GM23338 (cell line): ENCODE data around the gene TFF1. TPM values are rescaled to one million over a fixed set of nuclear protein-coding genes. Genes with fewer than 3 reads are reported as not detected.

Experiments used
- ATAC-seq: fragments of 200-7000 bp; cut with Tn5 transposase; 3 replicates; pipeline ENCODE4 v1.9.1; 2020
- DNase-seq: peaks from one replicate; pipeline ENCODE4 v3.0.0-alpha.2; 2015; ENCODE audit warnings: low spot score
- H2AFZ ChIP-seq: fragments of 200-600 bp; sonication (generic); 2 replicates; pipeline ENCODE4 v1.8.0; 2016; ENCODE audit warnings: antibody characterized with exemption, mild to moderate bottlenecking, moderate library complexity
- H3F3A ChIP-seq: fragments of 200-600 bp; sonication (generic); replicated peaks from 2 replicates; pipeline ENCODE4 v1.8.0; 2017; ENCODE audit warnings: antibody characterized with exemption, mixed run types, low read depth
- H3K27ac ChIP-seq: fragments of 200-600 bp; sonication (generic); 2 replicates; pipeline ENCODE4 v1.6.1; 2016; ENCODE audit warnings: low read depth
- H3K27me3 ChIP-seq: fragments of 200-600 bp; sonication (generic); 2 replicates; pipeline ENCODE4 v1.8.0; 2016; ENCODE audit warnings: mild to moderate bottlenecking, mixed run types, moderate library complexity; ENCODE audit not compliant: insufficient read depth
- H3K36me3 ChIP-seq: fragments of 200-600 bp; sonication (generic); 2 replicates; pipeline ENCODE4 v1.8.0; 2016; ENCODE audit warnings: mild to moderate bottlenecking; ENCODE audit not compliant: insufficient read depth
- H3K4me1 ChIP-seq: fragments of 200-600 bp; sonication (generic); 2 replicates; pipeline ENCODE4 v1.8.0; 2016; ENCODE audit warnings: mild to moderate bottlenecking, moderate library complexity; ENCODE audit not compliant: insufficient read depth
- H3K4me2 ChIP-seq: fragments of 200-600 bp; sonication (generic); 2 replicates; pipeline ENCODE4 v1.7.1; 2017; ENCODE audit warnings: mixed run types
- H3K4me3 ChIP-seq: fragments of 200-600 bp; sonication (generic); 2 replicates; pipeline ENCODE4 v1.6.1; 2016; ENCODE audit warnings: mixed run types
- H3K79me2 ChIP-seq: fragments of 200-600 bp; sonication (generic); replicated peaks from 2 replicates; pipeline ENCODE4 v1.8.0; 2017; ENCODE audit warnings: mild to moderate bottlenecking; ENCODE audit not compliant: insufficient read depth
- H3K9me2 ChIP-seq: fragments of 200-600 bp; sonication (generic); 2 replicates; pipeline ENCODE4 v1.8.0; 2017; ENCODE audit not compliant: insufficient read depth
- H4K20me1 ChIP-seq: fragments of 200-600 bp; sonication (generic); replicated peaks from 2 replicates; pipeline ENCODE4 v1.8.0; 2017; ENCODE audit warnings: mild to moderate bottlenecking; ENCODE audit not compliant: insufficient read depth
- H3K27ac Mint-ChIP-seq: 2 replicates; pipeline ENCODE4 v1.8.0; 2020; ENCODE audit warnings: inconsistent platforms, mild to moderate bottlenecking, moderate library complexity, mixed read lengths
- H3K27me3 Mint-ChIP-seq: 3 replicates; pipeline ENCODE4 v1.8.0; 2022; ENCODE audit warnings: low read depth, mild to moderate bottlenecking, moderate library complexity, mixed read lengths, inconsistent platforms; ENCODE audit not compliant: insufficient read depth, poor library complexity
- H3K36me3 Mint-ChIP-seq: 3 replicates; pipeline ENCODE4 v1.8.0; 2021; ENCODE audit warnings: low read depth, mild to moderate bottlenecking, inconsistent platforms, moderate library complexity, mixed read lengths
- H3K4me1 Mint-ChIP-seq: 3 replicates; pipeline ENCODE4 v1.8.0; 2020; ENCODE audit warnings: mild to moderate bottlenecking, inconsistent platforms, mixed read lengths
- H3K4me3 Mint-ChIP-seq: 3 replicates; pipeline ENCODE4 v1.8.0; 2021; ENCODE audit warnings: moderate library complexity, mild to moderate bottlenecking, inconsistent platforms, mixed read lengths
- H3K9me3 Mint-ChIP-seq: 3 replicates; pipeline ENCODE4 v1.8.0; 2020; ENCODE audit warnings: moderate library complexity, mild to moderate bottlenecking, inconsistent platforms, mixed read lengths
- CREB1 ChIP-seq: fragments of 250-450 bp; sonication (Bioruptor Pico); IDR thresholded peaks from 2 replicates; pipeline ENCODE4 v1.5.0; 2020; ENCODE audit warnings: low read depth, mild to moderate bottlenecking, moderate library complexity
- ETS1 ChIP-seq: IDR thresholded peaks from 2 replicates; pipeline ENCODE4 v1.6.1; 2016; ENCODE audit warnings: antibody characterized with exemption
- EZH2 ChIP-seq: fragments of 200-600 bp; sonication (generic); IDR thresholded peaks from one replicate; pipeline ENCODE4 v1.8.0; 2017; ENCODE audit warnings: antibody characterized with exemption, mild to moderate bottlenecking, low read depth; ENCODE audit not compliant: unreplicated experiment
- EZH2phosphoT487 ChIP-seq: fragments of 200-600 bp; sonication (generic); IDR thresholded peaks from one replicate; pipeline ENCODE4 v1.8.1; 2018; ENCODE audit warnings: antibody characterized with exemption; ENCODE audit not compliant: unreplicated experiment
- JUNB ChIP-seq: IDR thresholded peaks from one replicate; pipeline ENCODE4 v1.6.1; 2016; ENCODE audit warnings: antibody characterized with exemption; ENCODE audit not compliant: unreplicated experiment
- NANOG ChIP-seq: IDR thresholded peaks from 2 replicates; pipeline ENCODE4 v1.6.1; 2016; ENCODE audit warnings: antibody characterized with exemption, borderline replicate concordance
- STAT1 ChIP-seq: IDR thresholded peaks from one replicate; pipeline ENCODE4 v1.6.1; 2016; ENCODE audit warnings: antibody characterized with exemption; ENCODE audit not compliant: unreplicated experiment
- ZNF114 ChIP-seq: fragments of 250-450 bp; sonication (Bioruptor Pico); IDR thresholded peaks from 2 replicates; pipeline ENCODE4 v1.5.0; 2020; ENCODE audit warnings: mild to moderate bottlenecking, moderate library complexity
- ZNF331 ChIP-seq: fragments of 250-450 bp; sonication (Bioruptor Pico); IDR thresholded peaks from 2 replicates; pipeline ENCODE4 v1.5.0; 2020; ENCODE audit warnings: low read depth, mild to moderate bottlenecking, moderate library complexity
- ZNF462 ChIP-seq: fragments of 250-450 bp; sonication (Bioruptor Pico); IDR thresholded peaks from 2 replicates; pipeline ENCODE4 v1.5.0; 2020; ENCODE audit warnings: mild to moderate bottlenecking, moderate library complexity
- polyA plus RNA-seq: library from polyadenylated mRNA; unstranded; fragments of >200 nt; fragmentation: Nextera tagmentation; extraction: Ambion mirVana; gene quantifications from 2 replicates; pipeline ENCODE4 v1.2.1, GENCODE V29; 2016
- total RNA-seq: library from RNA; depleted of rRNA; stranded (reverse); fragments of >200 nt; shearing (Covaris generic); gene quantifications from 2 replicates; pipeline ENCODE4 v1.2.3, GENCODE V29; 2014

TFF1 gene
- total and polyA plus RNA-seq, 2 experiments from 2014 or later = not detected

- no peaks in the 10 kb centered on the region for H3K9me2 ChIP-seq
- no peaks in the 10 kb centered on the region for H3K79me2 ChIP-seq
- Mint-ChIP-seq H3K27me3 (peaks cover 3% of the 10 kb centered on the region), H3K4me3 (no peak overlapping the region), H3K36me3 (peaks cover 4% of the 10 kb centered on the region), H3K27ac (no peak overlapping the region; the same call in 1 of the 2 replicates), H3K9me3 (peaks cover 10% of the 10 kb centered on the region; the same call in 1 of the 3 replicates), H3K4me1 (no peaks in the 10 kb centered on the region)
- no peak for DNase-seq
- H3K36me3 ChIP-seq = no peaks in the 10 kb centered on the region
- ATAC-seq = no peak
- no peaks in the 10 kb centered on the region for H3K27me3 ChIP-seq
- no peak overlapping the region for H3K27ac ChIP-seq
- TF ChIP-seq ZNF114 (CRISPR knock-in tag) (no peak), EZH2 (no peak), ETS1 (no peak), ZNF331 (CRISPR knock-in tag) (no peak), CREB1 (CRISPR knock-in tag) (no peak), JUNB (no peak)
- H3K4me3 ChIP-seq = no peak overlapping the region
- H4K20me1 ChIP-seq = no peaks in the 10 kb centered on the region
- no peaks in the 10 kb centered on the region for H3F3A ChIP-seq
- no peak overlapping the region for H3K4me2 ChIP-seq
- no peak overlapping the region for H2AFZ ChIP-seq
- H3K4me1 ChIP-seq = no peaks in the 10 kb centered on the region
These were observed 11.0 kb upstream of the TFF1 start for GRCh38 chr21:42377211-42377950.

DNA sequence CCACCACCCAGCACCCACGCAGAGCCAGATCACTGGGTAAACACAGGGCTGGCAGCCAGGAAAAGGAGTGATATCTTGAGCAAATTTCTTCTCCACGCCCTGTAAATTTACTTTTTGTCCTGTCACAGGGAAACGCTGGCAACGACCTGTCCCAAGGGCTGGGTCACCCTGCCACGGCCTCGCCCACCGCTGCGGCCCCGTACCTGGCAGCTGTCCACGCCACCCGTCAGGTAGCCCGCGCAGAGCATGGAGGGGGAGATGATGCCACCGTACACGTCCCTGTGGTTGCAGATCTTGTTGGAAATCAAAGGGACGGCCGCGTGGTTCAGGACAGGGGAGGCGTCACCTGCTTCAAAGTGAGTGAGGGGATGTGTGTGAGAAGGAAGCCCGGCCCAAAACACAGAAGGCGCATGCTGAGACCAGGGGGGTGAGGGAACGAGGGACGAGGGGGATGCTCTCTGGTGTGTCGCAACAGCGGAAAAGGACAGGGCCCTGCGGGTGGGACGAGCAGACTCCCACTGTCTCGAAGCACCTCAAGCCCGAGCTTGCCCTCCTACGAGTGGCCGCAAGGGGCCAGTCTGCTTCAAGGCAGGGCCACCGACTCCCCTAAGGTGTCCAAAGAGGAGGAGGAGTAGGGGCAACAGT lies 10.1 kb upstream of the TFF1 start:
- peaks cover 1% of the 10 kb centered on the region; the same call in 2 of the 3 replicates for H3K36me3 Mint-ChIP-seq
- peak; percentile 37; the same call in 2 of the 3 replicates for ATAC-seq
- Histone ChIP-seq H3K27me3 (no peaks in the 10 kb centered on the region), H3K4me2 (no peak overlapping the region), H2AFZ (no peak overlapping the region), H3K79me2 (no peaks in the 10 kb centered on the region), H3K4me3 (no peak overlapping the region), H3F3A (no peaks in the 10 kb centered on the region), H4K20me1 (no peaks in the 10 kb centered on the region), H3K4me1 (no peaks in the 10 kb centered on the region), H3K9me2 (no peaks in the 10 kb centered on the region), H3K27ac (no peak overlapping the region), H3K36me3 (no peaks in the 10 kb centered on the region)
- H3K4me1 Mint-ChIP-seq = no peaks in the 10 kb centered on the region
- no peak overlapping the region for H3K27ac Mint-ChIP-seq
- peaks cover 1% of the 10 kb centered on the region; the same call in 1 of the 3 replicates for H3K9me3 Mint-ChIP-seq
- H3K27me3 Mint-ChIP-seq = peaks cover 3% of the 10 kb centered on the region
- no peak overlapping the region for H3K4me3 Mint-ChIP-seq
- DNase-seq = peak; percentile 41
- TF ChIP-seq NANOG (no peak), ETS1 (no peak), ZNF114 (CRISPR knock-in tag) (no peak), STAT1 (no peak), ZNF462 (no peak), EZH2phosphoT487 (no peak)
